HUES64 (cell line): ENCODE measurements around the gene PAPPA2.

ENCODE experiments used
- H3K27ac ChIP-seq: 2 replicates; pipeline ENCODE4 v1.7.0; 2013; ENCODE audit warnings: low read depth, low read length, inconsistent platforms
- H3K27me3 ChIP-seq: 2 replicates; pipeline ENCODE4 v1.6.1; 2013; ENCODE audit warnings: mild to moderate bottlenecking, low read length; ENCODE audit not compliant: insufficient read depth
- H3K36me3 ChIP-seq: 2 replicates; pipeline ENCODE4 v1.6.1; 2013; ENCODE audit warnings: mild to moderate bottlenecking, low read length; ENCODE audit not compliant: insufficient read depth
- H3K4me1 ChIP-seq: 2 replicates; pipeline ENCODE4 v1.6.1; 2013; ENCODE audit warnings: mild to moderate bottlenecking, low read length, moderate library complexity; ENCODE audit not compliant: insufficient read depth
- H3K4me3 ChIP-seq: 2 replicates; pipeline ENCODE4 v1.5.1; 2013; ENCODE audit warnings: mild to moderate bottlenecking, low read length, moderate library complexity
- H3K9ac ChIP-seq: 2 replicates; pipeline ENCODE4 v1.6.1; 2013; ENCODE audit warnings: mild to moderate bottlenecking, low read depth, low read length
- H3K9me3 ChIP-seq: 2 replicates; pipeline ENCODE4 v1.6.1; 2013; ENCODE audit warnings: low read depth, low read length; ENCODE audit not compliant: insufficient read depth
- WGBS: fragments of 150-250, 120-280 bp; methylation state at CpG from one replicate; pipeline ENCODE4 v1.1.7; 2013; ENCODE audit warnings: missing lambda C conversion rate; 5-methylcytosine and 5-hydroxymethylcytosine counted together

The PAPPA2 gene

GRCh38 chr1:176460544-176461336 is 2.2 kb upstream of the PAPPA2 start:
- Histone ChIP-seq H3K36me3 (no peaks in the 10 kb centered on the region), H3K4me3 (no peak overlapping the region), H3K27ac (no peak overlapping the region), H3K9me3 (no peaks in the 10 kb centered on the region), H3K4me1 (no peaks in the 10 kb centered on the region), H3K9ac (no peak overlapping the region), H3K27me3 (no peaks in the 10 kb centered on the region)
- WGBS = 88% methylated on average over 2 of the region's 2 CpGs

- H3K4me3 ChIP-seq = no peak overlapping the region
- no peaks in the 10 kb centered on the region for H3K36me3 ChIP-seq
- no peaks in the 10 kb centered on the region for H3K9me3 ChIP-seq
- H3K27ac ChIP-seq = no peak overlapping the region
- no peaks in the 10 kb centered on the region for H3K27me3 ChIP-seq
- 83% methylated on average over 1 of the region's 1 CpG for WGBS
- H3K4me1 ChIP-seq = no peaks in the 10 kb centered on the region
- no peak overlapping the region for H3K9ac ChIP-seq
These were observed 1.4 kb upstream of the PAPPA2 start for GRCh38 chr1:176461576-176461975.

- no peaks in the 10 kb centered on the region for H3K36me3 ChIP-seq
- H3K9me3 ChIP-seq = no peaks in the 10 kb centered on the region
- H3K9ac ChIP-seq = no peak overlapping the region
- H3K4me1 ChIP-seq = no peaks in the 10 kb centered on the region
- H3K27ac ChIP-seq = no peak overlapping the region
- H3K27me3 ChIP-seq = no peaks in the 10 kb centered on the region
- no peak overlapping the region for H3K4me3 ChIP-seq
- WGBS = 51% methylated on average over 3 of the region's 3 CpGs
These were observed 3.5 kb downstream of the PAPPA2 start for GRCh38 chr1:176466514-176466913.

DNA sequence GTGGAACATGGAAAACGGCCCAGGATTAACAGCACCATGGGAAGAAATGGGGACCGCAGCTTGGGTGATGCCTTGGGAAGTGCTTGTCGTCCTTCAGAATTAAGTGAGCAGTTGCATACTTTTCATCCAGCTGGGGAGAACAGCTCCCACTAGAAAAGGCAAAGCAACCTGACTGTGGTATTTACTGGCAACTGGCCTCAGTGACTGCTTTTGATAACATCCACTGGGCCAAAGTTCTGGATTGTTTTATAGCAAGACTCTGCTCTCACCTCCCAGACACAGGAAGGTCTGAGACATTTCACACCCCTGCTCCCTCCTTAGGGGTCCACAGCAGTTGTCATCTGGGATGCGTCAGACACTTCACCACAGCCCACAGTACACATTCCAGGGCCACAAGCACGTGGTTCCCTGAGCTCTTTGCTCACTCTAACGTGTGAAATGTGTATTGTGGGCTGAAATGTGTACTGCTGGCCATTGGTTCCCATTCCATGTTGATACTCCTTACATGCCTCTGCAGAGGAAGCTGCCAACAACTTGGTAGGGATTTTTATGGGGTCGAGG is 6.6 kb downstream of the PAPPA2 start:
- H3K4me3 ChIP-seq = no peak overlapping the region
- H3K9ac ChIP-seq = no peak overlapping the region
- H3K27me3 ChIP-seq = no peaks in the 10 kb centered on the region
- no peaks in the 10 kb centered on the region for H3K9me3 ChIP-seq
- H3K27ac ChIP-seq = no peak overlapping the region
- H3K4me1 ChIP-seq = no peaks in the 10 kb centered on the region
- H3K36me3 ChIP-seq = no peaks in the 10 kb centered on the region
- 75% methylated on average over 7 of the region's 7 CpGs for WGBS

DNA sequence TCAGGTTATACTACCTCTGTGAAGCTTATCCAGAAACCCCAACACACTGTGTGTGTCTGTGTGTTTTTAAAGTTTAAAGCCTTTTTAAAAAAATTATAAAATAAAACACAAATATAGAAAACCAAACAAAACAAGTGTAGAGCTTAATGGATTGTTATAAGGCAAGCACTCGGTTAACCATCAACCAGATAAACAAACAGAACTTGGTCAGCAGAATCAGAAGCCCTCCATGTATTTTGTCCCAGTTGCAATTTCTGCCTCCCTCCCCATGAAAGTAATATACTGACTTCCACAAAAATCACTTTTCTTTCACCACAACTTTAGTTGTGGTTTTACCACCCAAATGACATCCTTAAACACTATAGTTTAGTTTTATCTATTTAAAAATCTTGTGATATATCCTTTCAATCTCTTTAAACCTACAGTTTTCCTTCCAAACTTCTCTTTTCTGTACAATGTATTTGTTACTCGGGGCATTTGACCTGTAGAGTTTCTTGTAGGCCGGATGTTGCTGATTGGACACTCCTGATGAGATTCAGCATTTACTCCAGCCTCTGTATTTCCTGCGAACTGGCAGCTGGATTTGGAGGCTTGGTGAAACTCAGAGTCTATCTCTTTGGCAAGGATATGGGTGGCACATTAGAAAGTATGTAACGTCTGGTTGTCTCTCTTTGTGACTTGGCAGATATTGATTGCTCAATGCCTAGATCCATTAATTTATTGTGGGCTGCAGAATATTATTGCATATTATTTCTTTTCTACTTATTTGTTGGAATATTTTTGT is 8.6 kb downstream of the PAPPA2 start:
- Histone ChIP-seq H3K27me3 (no peaks in the 10 kb centered on the region), H3K4me1 (no peaks in the 10 kb centered on the region), H3K9ac (no peak overlapping the region), H3K36me3 (no peaks in the 10 kb centered on the region), H3K9me3 (no peaks in the 10 kb centered on the region), H3K4me3 (no peak overlapping the region), H3K27ac (no peak overlapping the region)
- WGBS = 94% methylated on average over 5 of the region's 5 CpGs

DNA sequence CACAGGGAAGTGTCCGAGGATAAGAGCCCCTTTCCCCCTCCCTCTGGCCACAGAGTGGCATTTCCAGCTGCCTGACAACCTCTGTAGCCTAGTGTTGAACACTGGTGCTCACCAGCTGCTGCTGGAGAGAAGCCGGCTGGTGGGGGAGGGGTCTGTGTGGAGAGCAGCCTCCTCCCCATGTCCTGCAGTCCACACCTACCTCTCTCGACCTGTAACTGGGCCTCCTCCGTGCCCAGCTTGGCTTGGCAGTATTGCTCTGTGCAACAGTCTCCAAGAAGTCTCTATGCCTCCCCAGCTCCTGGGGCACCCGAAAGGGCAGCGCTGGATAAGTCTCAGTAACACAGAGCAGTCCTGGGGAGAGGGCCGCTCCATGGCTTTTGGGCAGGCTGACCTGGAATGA is 17.0 kb downstream of the PAPPA2 start:
- H3K9me3 ChIP-seq = no peaks in the 10 kb centered on the region
- no peaks in the 10 kb centered on the region for H3K36me3 ChIP-seq
- no peak overlapping the region for H3K27ac ChIP-seq
- peaks cover 8% of the 10 kb centered on the region for H3K4me1 ChIP-seq
- WGBS = 68% methylated on average over 7 of the region's 7 CpGs
- H3K9ac ChIP-seq = no peak overlapping the region
- no peaks in the 10 kb centered on the region for H3K27me3 ChIP-seq
- H3K4me3 ChIP-seq = no peak overlapping the region

- WGBS = 95% methylated on average over 8 of the region's 9 CpGs
- no peaks in the 10 kb centered on the region for H3K9me3 ChIP-seq
- H3K4me1 ChIP-seq = peaks cover 8% of the 10 kb centered on the region
- H3K4me3 ChIP-seq = no peak overlapping the region
- no peaks in the 10 kb centered on the region for H3K36me3 ChIP-seq
- no peak overlapping the region for H3K9ac ChIP-seq
- H3K27me3 ChIP-seq = no peaks in the 10 kb centered on the region
- H3K27ac ChIP-seq = no peak overlapping the region
These were observed 17.8 kb downstream of the PAPPA2 start for GRCh38 chr1:176480750-176481149.

GRCh38 chr1:176485083-176485482 is 22.1 kb downstream of the PAPPA2 start:
- Histone ChIP-seq H3K4me1 (peaks cover 1% of the 10 kb centered on the region; the same call in 1 of the 2 replicates), H3K9ac (no peak overlapping the region), H3K4me3 (no peak overlapping the region), H3K27ac (no peak overlapping the region), H3K27me3 (no peaks in the 10 kb centered on the region), H3K9me3 (no peaks in the 10 kb centered on the region), H3K36me3 (no peaks in the 10 kb centered on the region)
- 90% methylated on average over 1 of the region's 1 CpG for WGBS

DNA sequence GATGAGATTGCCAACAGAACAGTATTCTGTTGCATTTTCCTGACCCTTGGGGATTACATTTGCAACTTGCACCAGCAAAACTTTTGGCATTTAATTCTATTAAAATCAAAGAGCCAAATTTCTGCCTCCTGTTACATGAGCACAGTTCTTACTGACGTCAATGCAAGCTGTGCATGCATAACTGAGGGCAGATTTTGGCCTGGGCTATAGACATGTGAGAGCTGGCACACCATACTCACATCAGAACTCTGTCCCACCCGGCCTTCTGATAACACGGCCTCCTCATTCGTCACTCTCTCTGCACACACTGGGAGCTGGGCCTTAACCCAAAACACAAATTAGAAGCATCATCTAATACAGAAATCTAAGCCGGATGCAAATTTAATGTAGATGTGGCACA is 31.5 kb downstream of the PAPPA2 start:
- Histone ChIP-seq H3K9ac (no peak overlapping the region), H3K4me3 (no peak overlapping the region), H3K4me1 (no peaks in the 10 kb centered on the region), H3K27ac (no peak overlapping the region), H3K9me3 (no peaks in the 10 kb centered on the region), H3K36me3 (no peaks in the 10 kb centered on the region), H3K27me3 (no peaks in the 10 kb centered on the region)
- 95% methylated on average over 5 of the region's 5 CpGs for WGBS

GRCh38 chr1:176499671-176500070 is 36.7 kb downstream of the PAPPA2 start:
- WGBS = 63% methylated on average over 1 of the region's 1 CpG
- Histone ChIP-seq H3K27me3 (no peaks in the 10 kb centered on the region), H3K36me3 (no peaks in the 10 kb centered on the region), H3K27ac (no peak overlapping the region), H3K9me3 (no peaks in the 10 kb centered on the region), H3K9ac (no peak overlapping the region), H3K4me3 (no peak overlapping the region), H3K4me1 (no peaks in the 10 kb centered on the region)

GRCh38 chr1:176501599-176501998 is 38.6 kb downstream of the PAPPA2 start:
- H3K27me3 ChIP-seq = no peaks in the 10 kb centered on the region
- no peaks in the 10 kb centered on the region for H3K36me3 ChIP-seq
- 40% methylated on average over 2 of the region's 2 CpGs for WGBS
- H3K9ac ChIP-seq = no peak overlapping the region
- H3K4me1 ChIP-seq = no peaks in the 10 kb centered on the region
- no peaks in the 10 kb centered on the region for H3K9me3 ChIP-seq
- H3K27ac ChIP-seq = no peak overlapping the region
- no peak overlapping the region for H3K4me3 ChIP-seq
